DMS 273 (cell line): ENCODE data around the gene EAF2.
A peak's percentile ranks its signal among the peaks of the same experiment; 100 is the strongest.

Experiments
- DNase-seq: peaks from one replicate; lab custom pipeline; 2025; ENCODE audit not compliant: unreplicated experiment; lab: John Stamatoyannopoulos, UW

Gene EAF2

DNA sequence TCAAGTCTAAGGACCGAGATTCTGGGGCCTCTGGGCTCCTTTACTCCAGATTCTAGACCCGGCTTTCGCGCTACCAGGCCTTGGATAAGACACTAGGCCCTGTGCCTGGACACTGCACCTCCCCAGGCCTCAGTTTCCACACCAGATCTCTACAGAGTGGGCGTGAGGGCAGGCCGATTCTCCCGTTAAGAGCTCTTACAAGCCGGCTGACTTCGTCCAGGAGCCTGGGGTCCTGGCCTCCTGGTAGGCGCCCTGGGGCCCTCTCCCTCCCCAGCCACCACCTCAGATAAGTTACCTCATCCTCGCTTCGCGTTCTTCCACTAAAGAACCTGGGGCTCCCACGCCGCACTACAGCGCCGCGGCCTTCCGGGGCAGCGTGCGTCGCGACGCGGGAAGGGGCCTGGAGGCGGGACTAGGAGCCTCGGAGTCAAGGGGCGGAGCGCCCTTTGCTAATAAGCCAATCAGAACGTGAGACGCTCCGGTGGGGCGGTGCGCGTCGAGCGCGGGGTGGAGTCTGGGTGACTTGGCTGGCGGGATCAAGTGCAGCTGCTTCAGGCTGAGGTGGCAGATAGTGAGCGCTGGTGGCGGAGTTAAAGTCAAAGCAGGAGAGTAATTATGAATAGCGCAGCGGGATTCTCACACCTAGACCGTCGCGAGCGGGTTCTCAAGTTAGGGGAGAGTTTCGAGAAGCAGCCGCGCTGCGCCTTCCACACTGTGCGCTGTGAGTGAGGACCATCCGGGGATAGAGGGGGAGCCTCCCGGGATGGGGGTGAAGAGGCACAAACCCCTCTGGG is at the start of gene EAF2, which contains the start of gene IQCB1:
Gene EAF2 (plus strand): TSS at position 539 of the 794 bp plus-strand sequence. CDS start 77 bp downstream, at position 616.
Gene IQCB1 (minus strand): TSS at position 390 of the 794 bp plus-strand sequence. CDS start 6,100 bp downstream, outside the sequence.
- peak; percentile 99 for DNase-seq

GRCh38 chr3:121786485-121786884 is 48.5 kb upstream of the EAF2 start:
- no peak for DNase-seq

DNA sequence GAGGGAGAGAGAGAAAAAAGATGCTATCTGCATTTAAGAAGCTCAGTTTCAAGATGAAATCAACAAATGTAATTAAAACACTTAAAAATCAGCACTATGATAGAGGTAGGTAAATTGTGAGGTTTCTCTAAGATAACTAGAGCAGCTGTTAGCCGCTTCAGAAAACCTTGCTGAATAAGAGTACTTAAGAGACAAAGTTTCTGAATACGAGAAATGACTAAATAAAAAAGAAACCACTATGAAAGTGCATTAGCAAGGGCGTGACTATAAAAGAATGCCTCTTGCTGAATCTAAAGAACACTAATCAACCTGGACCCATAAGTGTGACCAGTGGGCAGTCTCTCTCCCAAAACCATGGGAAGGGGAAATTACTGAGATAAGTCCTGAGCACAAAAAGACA is 41.9 kb upstream of the EAF2 start:
- DNase-seq: no peak

GRCh38 chr3:121794264-121794983 is 40.6 kb upstream of the EAF2 start:
- no peak for DNase-seq

- no peak for DNase-seq
These were observed 38.0 kb upstream of the EAF2 start for GRCh38 chr3:121796970-121797369.

GRCh38 chr3:121800906-121801305 is 34.1 kb upstream of the EAF2 start:
- no peak for DNase-seq

- no peak for DNase-seq
These were observed 31.2 kb upstream of the EAF2 start for GRCh38 chr3:121803771-121804320.

DNA sequence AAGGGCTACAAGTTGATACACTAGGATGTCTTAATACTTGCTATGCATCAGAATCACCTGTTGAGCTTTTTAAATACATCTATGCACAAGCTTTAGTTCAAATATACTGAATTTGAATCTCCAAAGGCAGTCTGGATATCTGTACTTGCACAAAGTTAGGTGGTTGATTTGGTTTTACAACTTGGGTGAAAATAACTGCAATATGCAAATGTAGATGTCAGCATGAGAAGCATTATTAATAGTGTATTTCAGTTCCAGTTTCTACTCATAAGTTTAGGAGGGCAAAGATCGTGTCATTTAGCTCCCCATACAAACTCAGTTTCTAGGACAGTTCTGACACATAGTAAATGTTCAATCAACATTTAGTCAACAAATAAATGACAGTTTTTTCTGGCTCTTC is 25.8 kb upstream of the EAF2 start:
- DNase-seq: no peak

DNA sequence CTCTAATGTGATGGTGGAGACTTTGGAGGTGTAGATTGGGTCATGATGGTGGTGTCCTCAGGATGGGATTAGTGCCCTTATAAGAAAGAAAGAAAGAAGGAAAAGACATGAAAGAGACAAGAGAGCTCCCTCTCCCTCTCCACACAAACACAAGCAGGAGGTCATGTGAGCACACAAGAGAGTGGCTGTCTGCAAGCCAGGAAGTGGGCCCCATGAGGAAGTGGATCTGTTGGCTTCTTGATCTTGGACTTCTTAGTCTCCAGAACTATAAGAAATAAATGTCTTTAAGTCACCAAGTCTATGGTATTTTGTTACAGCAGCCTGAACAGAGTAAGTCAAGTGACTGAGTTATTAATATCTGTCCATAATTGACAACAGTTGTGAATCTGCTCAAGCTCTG is 17.3 kb upstream of the EAF2 start:
- no peak for DNase-seq

DNA sequence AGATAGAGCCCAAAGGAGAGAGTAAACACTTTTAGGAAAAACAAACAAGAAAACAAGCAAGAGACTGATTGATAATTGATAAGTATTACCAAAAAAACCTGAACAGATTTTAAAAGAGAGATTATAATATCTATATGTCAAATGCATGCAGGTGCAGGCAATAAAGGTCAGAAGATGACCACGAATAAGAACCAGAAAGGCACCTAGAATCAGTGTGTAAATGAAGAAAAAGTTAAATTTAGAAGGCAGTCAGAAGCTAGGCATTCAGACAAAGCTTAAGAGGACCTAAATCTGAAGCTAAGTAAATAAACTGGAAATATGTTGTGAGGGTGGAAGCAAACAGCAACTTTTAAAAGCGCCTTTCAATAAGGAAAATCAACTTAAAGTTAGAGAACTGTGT is 16.4 kb upstream of the EAF2 start:
- DNase-seq: no peak

DNA sequence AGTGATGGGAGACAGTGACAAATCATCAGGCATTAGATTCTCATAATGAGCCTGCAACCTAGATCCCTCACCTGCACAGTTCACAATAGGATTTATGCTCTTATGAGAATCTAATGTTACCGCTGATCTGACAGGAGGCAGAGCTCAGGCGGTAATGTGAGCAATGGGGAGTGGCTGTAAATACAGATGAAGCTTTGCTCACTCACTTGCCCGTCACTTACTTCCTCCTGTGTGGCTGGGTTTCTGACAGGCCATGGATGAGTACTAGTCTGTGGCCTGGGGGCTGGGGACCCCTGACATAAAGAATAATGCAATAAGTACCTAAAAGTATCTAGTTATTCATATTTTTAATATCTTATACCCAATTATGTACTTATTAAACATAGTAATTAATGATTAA is 15.8 kb upstream of the EAF2 start:
- no peak for DNase-seq

DNA sequence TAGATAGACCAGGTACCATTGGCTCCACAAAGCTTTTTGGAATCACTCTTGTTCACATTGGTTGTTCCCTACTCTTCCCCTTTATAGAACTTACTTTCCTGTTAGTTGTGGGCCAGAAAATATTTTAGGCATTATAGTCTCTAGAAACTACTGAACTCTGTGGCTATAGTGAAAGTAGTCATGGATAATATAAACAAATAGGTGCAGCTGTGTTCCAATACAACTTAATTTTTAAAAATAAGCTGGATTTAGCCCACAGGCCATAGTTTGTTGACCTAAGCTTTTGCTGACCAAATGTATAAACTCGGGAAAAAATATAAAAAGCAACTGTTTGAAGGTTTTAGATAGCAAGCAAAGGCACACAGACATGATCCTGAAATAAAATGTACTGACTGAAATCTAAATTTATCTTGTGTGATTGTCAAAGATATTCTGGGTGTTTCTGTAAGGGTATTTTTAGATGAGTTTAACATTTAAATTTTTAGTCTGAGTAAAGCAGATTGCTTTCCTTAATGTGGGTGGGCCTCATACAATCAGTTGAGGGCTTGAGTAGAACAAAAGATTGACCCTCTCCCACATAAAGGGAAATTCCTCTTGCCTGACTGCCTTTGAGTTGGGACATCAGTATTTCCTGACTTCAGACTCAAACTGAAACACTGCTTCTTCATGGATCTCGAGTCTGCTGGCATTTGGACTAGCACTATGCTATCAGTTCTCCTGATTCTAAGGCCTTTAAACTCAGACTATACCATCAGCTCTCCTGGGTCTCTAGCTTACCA is 13.4 kb upstream of the EAF2 start:
- no peak for DNase-seq

- DNase-seq: no peak
These were observed 12.0 kb upstream of the EAF2 start for GRCh38 chr3:121822973-121823372.

GRCh38 chr3:121834157-121834670 is 795 bp upstream of the EAF2 start:
- peak; percentile 76 for DNase-seq

DNA sequence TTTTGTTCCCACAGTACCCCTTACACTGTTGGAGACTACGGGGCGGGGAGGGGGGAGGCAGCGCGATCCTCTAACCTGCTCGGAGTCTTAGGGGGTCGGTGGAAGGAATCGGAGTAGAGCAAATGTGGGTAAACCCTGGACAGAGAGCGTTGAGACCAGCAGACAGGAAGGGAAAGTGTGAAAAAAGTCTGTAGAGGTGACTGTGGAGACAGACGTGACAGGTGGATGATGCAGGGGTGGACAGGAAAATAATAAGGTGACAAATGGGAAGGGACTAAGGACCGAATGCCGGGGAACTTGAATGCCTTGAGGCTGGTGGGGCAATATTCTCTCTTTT is 424 bp downstream of the EAF2 start:
- no peak for DNase-seq

DNA sequence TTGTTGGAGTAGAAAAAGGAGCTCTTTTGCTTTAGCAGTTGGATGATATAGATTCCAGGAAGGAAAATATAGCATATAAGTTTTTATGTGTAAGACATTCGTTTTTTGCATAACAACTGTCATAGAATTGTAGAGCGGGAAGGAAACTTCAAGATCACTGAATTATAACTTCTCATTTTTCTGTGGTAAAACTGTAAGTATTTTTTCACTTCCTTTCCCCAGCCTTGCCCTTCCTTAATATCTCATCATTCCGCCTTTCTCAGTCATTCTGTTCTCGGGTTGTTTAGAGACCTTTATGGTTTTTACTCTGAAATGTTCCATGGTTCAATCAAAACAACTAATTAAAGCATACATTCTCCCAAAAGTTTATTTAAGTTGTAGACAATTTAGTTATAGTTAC is 1.1 kb downstream of the EAF2 start:
- DNase-seq: no peak

GRCh38 chr3:121836481-121836880 is 1.5 kb downstream of the EAF2 start:
- DNase-seq: no peak

DNA sequence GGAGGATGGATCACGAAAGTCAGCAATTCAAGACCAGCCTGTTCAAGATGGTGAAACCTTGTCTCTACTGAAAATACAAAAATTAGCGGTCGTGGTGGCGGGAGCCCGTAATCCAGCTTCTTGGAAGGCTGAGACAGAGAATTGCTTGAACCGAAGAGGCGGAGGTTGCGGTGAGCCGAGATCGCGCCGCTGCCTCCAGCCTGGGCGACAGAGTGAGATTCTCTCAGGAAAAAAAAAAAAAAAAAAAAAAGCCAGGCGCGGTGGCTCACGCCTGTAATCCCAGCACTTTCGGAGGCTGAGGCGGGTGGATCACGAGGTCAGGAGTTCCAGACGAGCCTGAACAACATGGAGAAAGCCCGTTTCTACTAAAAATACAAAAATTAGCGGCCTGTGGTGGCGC is 5.0 kb downstream of the EAF2 start:
- no peak for DNase-seq

GRCh38 chr3:121844892-121845291 is 9.9 kb downstream of the EAF2 start:
- DNase-seq: no peak

GRCh38 chr3:121852256-121852655 is 17.2 kb downstream of the EAF2 start:
- DNase-seq: no peak

GRCh38 chr3:121855555-121855954 is 20.5 kb downstream of the EAF2 start:
- DNase-seq: peak; percentile 59
